Stimulated activated CD4-positive, alpha-beta T cell treated with anti-CD3 and anti-CD28 coated beads, Interleukin-12 subunit alpha, Interleukin-12 subunit beta, amount 100 ng/mL, for 48 hours (primary cell): ENCODE data around the gene BCL2L13.
A peak's percentile ranks its signal among the peaks of the same experiment; 100 is the strongest.

Source experiments
- DNase-seq, 3 donors: peaks; one replicate each; pipeline ENCODE4 v3.0.0-alpha.2; 2020; ENCODE audit warnings: low read depth in 2 of 3, low spot score in 1 of 3

Gene BCL2L13

DNA sequence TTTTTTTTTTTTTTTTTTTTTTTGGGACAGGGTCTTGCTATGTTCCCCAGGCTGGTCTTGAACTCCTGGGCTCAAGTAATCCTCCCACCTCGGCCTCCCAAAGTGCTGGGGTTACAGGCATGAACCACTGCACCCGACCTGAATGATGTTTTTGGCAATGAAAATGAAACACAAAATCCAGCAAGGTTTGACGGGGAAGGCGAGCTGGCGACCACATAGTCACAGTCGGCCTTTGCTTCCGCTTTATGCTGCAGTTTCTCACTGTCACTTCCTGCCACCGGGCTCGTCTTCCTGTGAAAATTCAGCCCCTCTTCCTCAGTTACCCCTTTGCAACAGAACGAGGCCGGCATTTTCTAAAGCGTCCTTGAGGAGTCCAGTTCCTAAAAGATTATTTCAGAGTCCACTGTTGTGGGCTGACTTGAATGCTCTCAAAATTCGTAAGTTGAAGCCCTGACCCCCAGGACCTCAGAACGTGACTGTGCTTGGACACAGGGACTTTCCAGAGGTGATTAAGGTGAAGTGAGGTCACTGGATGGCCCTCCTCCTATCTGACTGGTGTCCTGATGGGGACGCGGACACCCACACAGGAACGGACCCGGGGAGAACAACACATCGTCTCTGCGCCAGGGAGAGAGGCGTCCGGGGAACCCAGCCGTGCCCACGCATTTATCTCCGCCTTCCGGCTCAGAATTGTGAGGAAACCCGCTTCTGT, 138.6 kb downstream of the BCL2L13 start:
- DNase-seq: peak; percentile 47 to 57 (median 53)

DNA sequence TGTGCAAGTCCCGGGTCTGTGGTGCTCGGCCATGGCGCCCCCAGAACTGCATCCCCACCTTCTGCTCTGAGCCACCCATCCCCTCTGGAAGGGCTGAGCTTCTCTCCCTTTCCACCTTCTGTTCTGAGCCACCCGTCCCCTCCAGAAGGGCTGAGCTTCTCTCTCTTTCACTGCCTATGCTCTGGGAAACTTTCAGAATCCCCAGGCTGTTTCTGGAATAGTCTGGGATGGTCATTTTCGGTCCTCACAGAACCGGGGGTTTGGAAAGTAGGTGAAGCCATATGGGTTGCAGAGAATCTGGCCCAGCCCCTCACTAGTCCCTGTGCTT, 139.1 kb downstream of the BCL2L13 start:
- no peak for DNase-seq

DNA sequence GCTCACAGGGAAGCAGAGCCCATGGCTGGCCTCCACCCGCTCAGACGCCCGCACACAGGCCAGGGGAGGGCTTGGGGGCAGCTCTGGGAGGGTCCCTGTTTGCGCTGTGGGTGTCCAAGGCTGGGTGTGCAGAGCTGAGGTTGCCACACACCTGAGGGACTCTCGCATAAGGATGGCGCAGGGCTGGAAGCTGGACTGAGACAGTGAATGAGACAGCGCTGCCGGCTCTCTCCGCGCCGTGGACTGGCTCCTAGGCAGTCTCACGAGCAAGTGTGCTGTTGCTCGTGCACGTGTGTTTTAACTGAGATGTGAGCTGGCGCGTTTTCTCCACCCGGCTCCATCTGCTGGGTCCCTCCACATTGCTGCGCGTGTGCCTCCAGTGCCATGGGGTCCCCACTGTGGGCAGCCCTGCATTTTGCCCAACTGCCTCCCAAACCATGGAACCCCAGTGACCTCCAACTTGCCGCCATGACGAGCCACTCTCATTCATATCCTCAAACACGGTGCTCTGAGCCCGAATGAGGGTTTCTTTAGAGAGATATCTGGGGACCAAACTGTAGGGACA, 139.9 kb downstream of the BCL2L13 start:
- no peak for DNase-seq

DNA sequence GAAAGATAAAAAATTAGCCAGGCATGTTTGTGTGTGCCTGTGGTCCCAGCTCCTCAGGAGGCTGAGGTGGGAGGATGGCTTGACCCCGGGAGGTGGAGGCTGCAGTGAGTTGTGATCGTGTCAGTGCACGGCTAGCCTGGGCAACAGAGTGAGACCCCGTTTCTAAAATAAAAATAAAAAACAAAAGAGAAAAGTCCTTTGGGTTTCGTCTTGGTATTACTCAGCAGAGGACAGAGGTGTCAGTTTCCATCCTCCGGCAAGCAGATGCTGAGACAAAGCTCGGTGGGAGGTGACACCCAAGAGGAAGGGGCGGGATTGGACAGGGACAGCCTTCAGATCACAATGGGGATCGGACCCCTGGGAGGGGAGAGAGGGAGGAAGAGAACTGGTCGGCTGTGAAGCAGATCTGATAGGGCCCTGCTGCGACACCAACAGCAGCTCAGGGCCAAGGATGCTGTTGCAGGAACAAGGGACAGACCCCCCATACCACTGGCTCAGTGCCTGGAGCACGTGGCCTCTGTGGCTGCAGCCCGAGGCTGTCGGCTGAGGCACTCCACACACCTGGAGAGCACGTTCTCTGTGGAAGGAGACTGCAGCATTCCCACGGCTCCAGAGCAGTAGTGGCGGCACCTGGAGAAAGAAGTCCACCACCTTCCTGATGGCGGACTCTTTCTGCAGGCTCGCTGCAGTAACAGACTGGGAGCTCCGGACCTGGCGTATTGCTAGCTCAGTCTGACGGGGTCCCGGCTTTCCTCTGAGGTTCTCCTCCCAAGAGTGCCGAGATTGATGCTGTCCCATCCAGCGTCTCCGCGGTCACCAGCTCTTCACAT, 140.9 kb downstream of the BCL2L13 start:
- no peak for DNase-seq

DNA sequence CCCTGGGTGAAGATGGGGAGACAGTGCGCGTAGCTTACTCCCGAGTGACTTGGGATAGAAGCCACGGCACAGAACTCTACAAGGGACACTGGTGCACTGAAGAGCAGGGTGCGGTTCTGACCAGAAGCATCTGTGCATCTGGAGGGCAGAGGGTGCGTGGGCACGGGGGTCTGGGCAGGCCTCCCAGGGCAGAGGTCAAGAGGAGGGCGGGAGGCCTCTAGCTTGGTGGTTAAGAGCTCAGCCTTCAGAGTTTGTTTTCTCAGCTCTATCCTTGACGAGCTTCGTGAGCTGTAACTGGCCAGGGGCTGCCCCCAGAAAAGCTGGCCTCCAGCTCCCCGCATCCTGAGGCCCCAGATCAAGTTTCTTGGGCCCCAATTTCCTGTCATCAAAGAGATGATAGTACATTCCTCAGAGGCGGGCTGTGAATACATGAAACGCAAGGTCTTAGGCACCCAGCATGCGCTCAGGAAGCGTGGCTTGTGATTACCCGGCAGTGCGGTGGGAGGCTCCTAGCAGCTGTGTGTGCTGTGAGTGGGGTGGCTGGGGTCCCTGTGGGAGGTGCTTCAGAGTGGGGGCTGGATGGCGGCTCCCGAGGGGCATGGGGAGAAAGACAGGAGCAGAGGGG, 141.7 kb downstream of the BCL2L13 start:
- DNase-seq: no peak
